ENCODE results near the gene STYXL1.
"Not testable (repeated sequence)": the region's sequence is repeated elsewhere in the genome, so short reads cannot be mapped to it uniquely, and the experiment has no call there.

The STYXL1 gene

GRCh38 chr7:76057103-76057812 lies 9.5 kb upstream of the STYXL1 start:
- TF ChIP-seq SUZ12 (IDR thresholded peaks at IDR 0.05; ENCODE audit: extremely low read depth, insufficient read depth, insufficient read length), result no peak
- no peak for TF ChIP-seq YY1 (IDR thresholded peaks at IDR 0.05; ENCODE audit: insufficient read depth, insufficient read length)
- no peak for TF ChIP-seq ZNF274 (IDR thresholded peaks at IDR 0.05; ENCODE audit: low read depth, low read length)
- no peaks in the 10 kb centered on the region for H3K9me3 ChIP-seq (ENCODE audit: insufficient read depth, low read length)
- no peak overlapping the region for H3K9ac ChIP-seq (ENCODE audit: insufficient read length, low read depth)
- peaks cover 11% of the 10 kb centered on the region for H3K4me1 ChIP-seq (ENCODE audit: insufficient read depth, insufficient read length)
- no peaks in the 10 kb centered on the region for H3K27me3 ChIP-seq (ENCODE audit: insufficient read depth, insufficient read length)
- H3K4me3 ChIP-seq (ENCODE audit: insufficient read length, low read depth), result no peak overlapping the region
- DNase-seq (ENCODE audit: low read depth, low spot score), result no peak
- peaks cover 85% of the 10 kb centered on the region for H3K36me3 ChIP-seq (ENCODE audit: insufficient read depth, insufficient read length, low read length)

- no peaks in the 10 kb centered on the region for H3K27me3 ChIP-seq (ENCODE audit: insufficient read depth, insufficient read length)
- peaks cover 11% of the 10 kb centered on the region for H3K4me1 ChIP-seq (ENCODE audit: insufficient read depth, insufficient read length)
- H3K9me3 ChIP-seq (ENCODE audit: insufficient read depth, low read length), result no peaks in the 10 kb centered on the region
- no peak for TF ChIP-seq YY1 (IDR thresholded peaks at IDR 0.05; ENCODE audit: insufficient read depth, insufficient read length)
- TF ChIP-seq SUZ12 (IDR thresholded peaks at IDR 0.05; ENCODE audit: extremely low read depth, insufficient read depth, insufficient read length), result no peak
- peaks cover 79% of the 10 kb centered on the region for H3K36me3 ChIP-seq (ENCODE audit: insufficient read depth, insufficient read length, low read length)
- no peak overlapping the region for H3K4me3 ChIP-seq (ENCODE audit: insufficient read length, low read depth)
- DNase-seq (ENCODE audit: low read depth, low spot score), result no peak
- H3K9ac ChIP-seq (ENCODE audit: insufficient read length, low read depth), result no peak overlapping the region
Measured at GRCh38 chr7:76056241-76056640, 8.4 kb upstream of the STYXL1 start.

GRCh38 chr7:76054123-76055120 lies 6.6 kb upstream of the STYXL1 start:
- DNase-seq (ENCODE audit: low read depth, low spot score), result peak; percentile 38
- Histone ChIP-seq H3K9ac (ENCODE audit: insufficient read length, low read depth) (peak overlapping the region; percentile 3), H3K36me3 (ENCODE audit: insufficient read depth, insufficient read length, low read length) (peaks cover 74% of the 10 kb centered on the region)

GRCh38 chr7:76053461-76053860 lies 5.7 kb upstream of the STYXL1 start:
- Histone ChIP-seq H3K9ac (ENCODE audit: insufficient read length, low read depth) (peak overlapping the region; percentile 32), H3K4me1 (ENCODE audit: insufficient read depth, insufficient read length) (peaks cover 16% of the 10 kb centered on the region), H3K9me3 (ENCODE audit: insufficient read depth, low read length) (no peaks in the 10 kb centered on the region), H3K36me3 (ENCODE audit: insufficient read depth, insufficient read length, low read length) (peaks cover 70% of the 10 kb centered on the region), H3K27me3 (ENCODE audit: insufficient read depth, insufficient read length) (no peaks in the 10 kb centered on the region), H3K4me3 (ENCODE audit: insufficient read length, low read depth) (no peak overlapping the region)
- TF ChIP-seq SUZ12 (IDR thresholded peaks at IDR 0.05; ENCODE audit: extremely low read depth, insufficient read depth, insufficient read length), result no peak
- no peak for TF ChIP-seq ZNF274 (IDR thresholded peaks at IDR 0.05; ENCODE audit: low read depth, low read length)
- no peak for TF ChIP-seq YY1 (IDR thresholded peaks at IDR 0.05; ENCODE audit: insufficient read depth, insufficient read length)
- no peak for DNase-seq (ENCODE audit: low read depth, low spot score)

More at GRCh38 chr7:76054123-76055120, 6.6 kb upstream of the STYXL1 start:
- H3K4me1 ChIP-seq (ENCODE audit: insufficient read depth, insufficient read length), result peaks cover 12% of the 10 kb centered on the region
- H3K9me3 ChIP-seq (ENCODE audit: insufficient read depth, low read length), result no peaks in the 10 kb centered on the region
- no peak overlapping the region for H3K4me3 ChIP-seq (ENCODE audit: insufficient read length, low read depth)
- no peak for TF ChIP-seq SUZ12 (IDR thresholded peaks at IDR 0.05; ENCODE audit: extremely low read depth, insufficient read depth, insufficient read length)
- TF ChIP-seq ZNF274 (IDR thresholded peaks at IDR 0.05; ENCODE audit: low read depth, low read length), result no peak
- TF ChIP-seq YY1 (IDR thresholded peaks at IDR 0.05; ENCODE audit: insufficient read depth, insufficient read length), result no peak
- H3K27me3 ChIP-seq (ENCODE audit: insufficient read depth, insufficient read length), result no peaks in the 10 kb centered on the region

- H3K4me3 ChIP-seq (ENCODE audit: insufficient read length, low read depth); H3K9me3 ChIP-seq (ENCODE audit: insufficient read depth, low read length); H3K27me3 ChIP-seq (ENCODE audit: insufficient read depth, insufficient read length); H3K9ac ChIP-seq (ENCODE audit: insufficient read length, low read depth); DNase-seq (ENCODE audit: low read depth, low spot score): not testable (repeated sequence)
- Histone ChIP-seq H3K4me1 (ENCODE audit: insufficient read depth, insufficient read length) (peaks cover 16% of the 10 kb centered on the region), H3K36me3 (ENCODE audit: insufficient read depth, insufficient read length, low read length) (peaks cover 62% of the 10 kb centered on the region)
Measured at GRCh38 chr7:76052681-76053080, 4.9 kb upstream of the STYXL1 start.

GRCh38 chr7:76051840-76052239 lies 4.0 kb upstream of the STYXL1 start:
- Histone ChIP-seq H3K9me3 (ENCODE audit: insufficient read depth, low read length) (no peaks in the 10 kb centered on the region), H3K4me1 (ENCODE audit: insufficient read depth, insufficient read length) (peaks cover 16% of the 10 kb centered on the region), H3K9ac (ENCODE audit: insufficient read length, low read depth) (no peak overlapping the region), H3K27me3 (ENCODE audit: insufficient read depth, insufficient read length) (no peaks in the 10 kb centered on the region), H3K4me3 (ENCODE audit: insufficient read length, low read depth) (no peak overlapping the region), H3K36me3 (ENCODE audit: insufficient read depth, insufficient read length, low read length) (peaks cover 54% of the 10 kb centered on the region)
- DNase-seq (ENCODE audit: low read depth, low spot score), result no peak
- no peak for TF ChIP-seq ZNF274 (IDR thresholded peaks at IDR 0.05; ENCODE audit: low read depth, low read length)
- TF ChIP-seq SUZ12 (IDR thresholded peaks at IDR 0.05; ENCODE audit: extremely low read depth, insufficient read depth, insufficient read length), result no peak
- no peak for TF ChIP-seq YY1 (IDR thresholded peaks at IDR 0.05; ENCODE audit: insufficient read depth, insufficient read length)

- H3K4me1 ChIP-seq (ENCODE audit: insufficient read depth, insufficient read length), result peaks cover 16% of the 10 kb centered on the region
- peaks cover 46% of the 10 kb centered on the region for H3K36me3 ChIP-seq (ENCODE audit: insufficient read depth, insufficient read length, low read length)
- TF ChIP-seq ZNF274 (IDR thresholded peaks at IDR 0.05; ENCODE audit: low read depth, low read length) (no peak), SUZ12 (IDR thresholded peaks at IDR 0.05; ENCODE audit: extremely low read depth, insufficient read depth, insufficient read length) (no peak), YY1 (IDR thresholded peaks at IDR 0.05; ENCODE audit: insufficient read depth, insufficient read length) (no peak)
- no peak for DNase-seq (ENCODE audit: low read depth, low spot score)
- H3K9ac ChIP-seq (ENCODE audit: insufficient read length, low read depth), result no peak overlapping the region
- H3K27me3 ChIP-seq (ENCODE audit: insufficient read depth, insufficient read length), result no peaks in the 10 kb centered on the region
- no peaks in the 10 kb centered on the region for H3K9me3 ChIP-seq (ENCODE audit: insufficient read depth, low read length)
- no peak overlapping the region for H3K4me3 ChIP-seq (ENCODE audit: insufficient read length, low read depth)
Measured at GRCh38 chr7:76050545-76050944, 2.7 kb upstream of the STYXL1 start.
